NCI-H460 (cell line): Measurements from ENCODE around the gene ARHGDIB. TPM values are rescaled to one million over a fixed set of nuclear protein-coding genes. Genes with fewer than 3 reads are reported as not detected.

Source experiments
- DNase-seq: peaks from one replicate; pipeline ENCODE4 v3.0.0-alpha.2; 2016; ENCODE audit warnings: low read depth; ENCODE audit errors: extremely low read depth
- total RNA-seq: library from RNA; depleted of rRNA; stranded (reverse); fragments of >200 nt; shearing (Covaris generic); gene quantifications from 2 replicates; pipeline ENCODE4 v1.2.3, GENCODE V29; 2014; rRNA removed

ARHGDIB gene
- total RNA-seq, 1 experiment from 2014 or later, result not detected

- DNase-seq, result no peak
These were observed 58.9 kb downstream of the ARHGDIB start for GRCh38 chr12:14902465-14902864.

- no peak for DNase-seq
These were observed 60.2 kb downstream of the ARHGDIB start for GRCh38 chr12:14901228-14901562.

GRCh38 chr12:14900521-14901227 lies 60.7 kb downstream of the ARHGDIB start:
- no peak for DNase-seq

GRCh38 chr12:14896521-14897169 lies 64.8 kb downstream of the ARHGDIB start:
- no peak for DNase-seq

- no peak for DNase-seq
These were observed 67.7 kb downstream of the ARHGDIB start for GRCh38 chr12:14893506-14894250.

GRCh38 chr12:14892726-14893505 lies 68.5 kb downstream of the ARHGDIB start:
- no peak for DNase-seq

Other genes with a start within 250 kb of the ARHGDIB start
- 22.4 and 25.3 TPM in 2 replicates for gene WBP11, start 158.1 kb downstream of the ARHGDIB start, total RNA-seq
- gene C12orf60, start 157.9 kb downstream of the ARHGDIB start, total RNA-seq, result 2.0 and 2.4 TPM in 2 replicates
- not detected in 2 replicates for gene SMCO3, start 147.4 kb downstream of the ARHGDIB start, total RNA-seq
- gene ART4, start 118.1 kb downstream of the ARHGDIB start, total RNA-seq, result not detected in 2 replicates
- gene MGP, start 75.7 kb downstream of the ARHGDIB start, total RNA-seq, result not detected in 2 replicates
- gene ERP27, start 23.1 kb downstream of the ARHGDIB start, total RNA-seq, result not detected in 2 replicates
- gene PDE6H, start 11.4 kb upstream of the ARHGDIB start, total RNA-seq, result not detected in 2 replicates